A549 (cell line): ENCODE measurements around the gene MRPL23. TPM values are rescaled to one million over a fixed set of nuclear protein-coding genes. Genes with fewer than 3 reads are reported as not detected.

Source experiments
- ATAC-seq, 2 experiments: fragments of 200-7000 bp in 1 of 2; fragments of >200 bp in 1 of 2; cut with Nextera tagmentation in 1 of 2; cut with Tn5 transposase in 1 of 2; 3 replicates each; pipeline versions ENCODE4 v1.8.0 to v1.9.1; 2018 to 2020; ENCODE audit warnings: mild to moderate bottlenecking in 1 of 2, moderate library complexity in 1 of 2
- CTCF ChIA-PET: fragments of 300-600 bp; sonication (Branson Sonifier 250); formaldehyde crosslinking; extraction: SDS; loops from one replicate; lab custom pipeline; 2021; ENCODE audit warnings: antibody characterized with exemption, inconsistent platforms; lab: Yijun Ruan, JAX
- POLR2A ChIA-PET: fragments of 350-600 bp; formaldehyde crosslinking; extraction: SDS; loops from one replicate; lab custom pipeline; 2021; ENCODE audit warnings: antibody characterized with exemption, inconsistent platforms; lab: Yijun Ruan, JAX
- DNase-seq, 2 experiments: peaks; one replicate each; pipeline versions ENCODE4 v3.0.0 to v3.0.0-alpha.2; 2011 to 2016; ENCODE audit warnings: low read depth in 1 of 2, low spot score in 1 of 2
- FAIRE-seq: peaks from 2 replicates; lab custom pipeline; 2011; peaks lifted over from hg19 to GRCh38; lab: Jason Lieb, UNC
- H3K27ac ChIP-seq, 2 experiments: fragments of >200 bp; sonication (Bioruptor Twin); formaldehyde crosslinking; 3 replicates each; pipeline ENCODE4 v1.5.1; 2016 to 2017
- H3K4me1 ChIP-seq: fragments of >200 bp; sonication (Bioruptor Twin); formaldehyde crosslinking; 3 replicates; pipeline ENCODE4 v1.6.1; 2016
- H3K4me2 ChIP-seq: fragments of >200 bp; sonication (Bioruptor Twin); formaldehyde crosslinking; 3 replicates; pipeline ENCODE4 v1.6.1; 2016
- H3K4me3 ChIP-seq: fragments of >200 bp; sonication (Bioruptor Twin); formaldehyde crosslinking; 3 replicates; pipeline ENCODE4 v1.5.1; 2016
- H3K9me3 ChIP-seq: fragments of >200 bp; sonication (Bioruptor Twin); formaldehyde crosslinking; 3 replicates; pipeline ENCODE4 v1.6.1; 2016
- BHLHE40 ChIP-seq: IDR thresholded peaks from 2 replicates; pipeline ENCODE4 v1.6.1; 2012; ENCODE audit warnings: low read depth, low read length, inconsistent platforms
- CBX2 ChIP-seq: fragments of 200-600 bp; sonication (generic); IDR thresholded peaks from 2 replicates; pipeline ENCODE4 v1.6.1; 2016; ENCODE audit warnings: low read depth, mild to moderate bottlenecking, borderline replicate concordance
- CHD2 ChIP-seq: fragments of 150-350 bp; IDR thresholded peaks from 2 replicates; pipeline ENCODE4 v1.6.1; 2014; ENCODE audit warnings: low read length; ENCODE audit not compliant: partially characterized antibody
- EHF ChIP-seq: fragments of 250-450 bp; sonication (Bioruptor Pico); IDR thresholded peaks from 2 replicates; pipeline ENCODE4 v1.5.0; 2020; ENCODE audit warnings: mild to moderate bottlenecking
- FOXS1 ChIP-seq: fragments of 250-450 bp; sonication (Bioruptor Pico); IDR thresholded peaks from 2 replicates; pipeline ENCODE4 v1.5.0; 2020; ENCODE audit warnings: mild to moderate bottlenecking, moderate library complexity
- GATA3 ChIP-seq: IDR thresholded peaks from 2 replicates; pipeline ENCODE4 v1.6.1; 2012; ENCODE audit warnings: borderline replicate concordance
- HOXA7 ChIP-seq: fragments of 250-450 bp; sonication (Bioruptor Pico); IDR thresholded peaks from 2 replicates; pipeline ENCODE4 v1.5.0; 2020; ENCODE audit warnings: mild to moderate bottlenecking, moderate library complexity
- HOXB13 ChIP-seq: fragments of 250-450 bp; sonication (Bioruptor Pico); IDR thresholded peaks from 2 replicates; pipeline ENCODE4 v1.5.0; 2020; ENCODE audit warnings: low read depth, mild to moderate bottlenecking, moderate library complexity
- HOXB5 ChIP-seq: fragments of 250-450 bp; sonication (Bioruptor Pico); IDR thresholded peaks from 2 replicates; pipeline ENCODE4 v1.5.0; 2020; ENCODE audit warnings: mild to moderate bottlenecking, moderate library complexity
- JUNB ChIP-seq: fragments of >200 bp; sonication (Bioruptor Twin); formaldehyde crosslinking; IDR thresholded peaks from 2 replicates; pipeline ENCODE4 v1.6.1; 2016
- NFE2L2 ChIP-seq: fragments of 150-350 bp; conservative IDR thresholded peaks from 2 replicates; pipeline ENCODE4 v1.6.1; 2014; ENCODE audit warnings: low read length
- NPAS2 ChIP-seq: fragments of 250-450 bp; sonication (Bioruptor Pico); IDR thresholded peaks from 2 replicates; pipeline ENCODE4 v1.8.0; 2022; ENCODE audit warnings: mild to moderate bottlenecking, moderate library complexity, borderline replicate concordance
- POLR2A ChIP-seq: IDR thresholded peaks from 2 replicates; pipeline ENCODE4 v1.6.1; 2012; ENCODE audit warnings: mild to moderate bottlenecking, low read length
- POLR2AphosphoS2 ChIP-seq: conservative IDR thresholded peaks from 2 replicates; pipeline ENCODE4 v1.6.1; 2012; ENCODE audit warnings: low read length, improper control_type of control experiment, inconsistent platforms
- RCOR1 ChIP-seq: fragments of 150-350 bp; IDR thresholded peaks from 2 replicates; pipeline ENCODE4 v1.6.1; 2014; ENCODE audit warnings: antibody characterized with exemption, low read length, low read depth
- RFX5 ChIP-seq: fragments of 450-650 bp; IDR thresholded peaks from 2 replicates; pipeline ENCODE4 v1.7.1; 2014; ENCODE audit warnings: antibody characterized with exemption, mild to moderate bottlenecking, moderate library complexity
- WGBS: methylation state at CpG from one replicate; pipeline ENCODE4 v1.1.6; 2017; ENCODE audit errors: missing lambda C conversion rate; 5-methylcytosine and 5-hydroxymethylcytosine counted together
- polyA plus RNA-seq, 4 experiments: library from polyadenylated mRNA; depleted of rRNA in 3 of 4; stranded (reverse); fragments of >200 nt; fragmentation: RNase III in 1 of 4; extraction: RNeasy Plus Mini Kit Qiagen cat#74134 plus additional on column Dnase treatment in 1 of 4; gene quantifications; 2 replicates in 3 of 4; 3 replicates in 1 of 4; pipeline ENCODE4 v1.2.3, GENCODE V29; 2011 to 2017
- TF ChIP-seq, protein P1 (sequence below): fragments of >200 bp; sonication (Bioruptor Twin); formaldehyde crosslinking; IDR thresholded peaks from 3 replicates; pipeline ENCODE4 v1.5.1; 2016
- TF ChIP-seq, protein P2 (sequence below): fragments of >200 bp; sonication (Bioruptor Twin); formaldehyde crosslinking; IDR thresholded peaks from 3 replicates; pipeline ENCODE4 v1.6.1; 2016
- TF ChIP-seq, protein P3 (sequence below): fragments of 450-650 bp; IDR thresholded peaks from 2 replicates; pipeline ENCODE4 v1.6.1; 2014; ENCODE audit warnings: antibody characterized with exemption
- TF ChIP-seq, protein P4 (sequence below): fragments of 250-450 bp; sonication (Bioruptor Pico); IDR thresholded peaks from 2 replicates; pipeline ENCODE4 v1.5.0; 2021; ENCODE audit warnings: mild to moderate bottlenecking, moderate library complexity, borderline replicate concordance

The MRPL23 gene
- polyA plus RNA-seq, 2 of the 4 experiments (the other 2 are of a cell fraction): 77.7 to 160 TPM

DNA sequence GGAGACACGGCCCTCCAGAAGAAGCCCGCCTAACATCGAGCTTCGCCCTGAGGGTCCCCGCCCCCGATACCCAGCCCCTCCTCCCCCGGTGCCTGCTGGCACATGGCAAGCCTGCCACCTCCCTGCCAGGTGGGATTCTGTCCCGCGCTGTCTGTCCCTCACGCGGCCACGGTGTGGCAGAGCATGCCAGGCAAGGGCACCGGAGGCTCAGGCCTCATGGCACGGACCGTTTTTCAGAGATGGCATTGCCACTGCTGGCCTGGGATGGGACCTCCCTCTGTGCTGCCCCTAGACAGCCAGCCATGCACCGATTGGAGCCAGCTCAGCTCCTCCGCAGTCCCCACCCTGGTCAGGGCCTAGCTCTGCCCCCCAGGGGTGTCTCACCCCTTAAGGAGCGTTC, 19.4 kb downstream of the MRPL23 start:
- POLR2A ChIA-PET: no interaction called here
- Histone ChIP-seq H3K4me3 (no peak overlapping the region), H3K27ac (no peak overlapping the region), H3K4me1 (no peaks in the 10 kb centered on the region), H3K9me3 (no peaks in the 10 kb centered on the region)
- ATAC-seq (no peak), DNase-seq (no peak)
- WGBS: no CpG with 5 or more reads among the region's 18 CpGs
- CTCF ChIA-PET: interaction anchor here (0.7 to 28.2 kb wide), 9 partner anchors 10 to 314 kb away, joined by 3 to 554 read pairs (median 5); no protein-coding TSS in a partner anchor
- TF ChIP-seq, protein P1, sequence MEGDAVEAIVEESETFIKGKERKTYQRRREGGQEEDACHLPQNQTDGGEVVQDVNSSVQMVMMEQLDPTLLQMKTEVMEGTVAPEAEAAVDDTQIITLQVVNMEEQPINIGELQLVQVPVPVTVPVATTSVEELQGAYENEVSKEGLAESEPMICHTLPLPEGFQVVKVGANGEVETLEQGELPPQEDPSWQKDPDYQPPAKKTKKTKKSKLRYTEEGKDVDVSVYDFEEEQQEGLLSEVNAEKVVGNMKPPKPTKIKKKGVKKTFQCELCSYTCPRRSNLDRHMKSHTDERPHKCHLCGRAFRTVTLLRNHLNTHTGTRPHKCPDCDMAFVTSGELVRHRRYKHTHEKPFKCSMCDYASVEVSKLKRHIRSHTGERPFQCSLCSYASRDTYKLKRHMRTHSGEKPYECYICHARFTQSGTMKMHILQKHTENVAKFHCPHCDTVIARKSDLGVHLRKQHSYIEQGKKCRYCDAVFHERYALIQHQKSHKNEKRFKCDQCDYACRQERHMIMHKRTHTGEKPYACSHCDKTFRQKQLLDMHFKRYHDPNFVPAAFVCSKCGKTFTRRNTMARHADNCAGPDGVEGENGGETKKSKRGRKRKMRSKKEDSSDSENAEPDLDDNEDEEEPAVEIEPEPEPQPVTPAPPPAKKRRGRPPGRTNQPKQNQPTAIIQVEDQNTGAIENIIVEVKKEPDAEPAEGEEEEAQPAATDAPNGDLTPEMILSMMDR: no peak
- TF ChIP-seq CBX2 (no peak), FOXS1 (no peak), HOXB5 (CRISPR knock-in tag) (no peak), RCOR1 (no peak), CHD2 (no peak), BHLHE40 (no peak)
- TF ChIP-seq, protein P2, sequence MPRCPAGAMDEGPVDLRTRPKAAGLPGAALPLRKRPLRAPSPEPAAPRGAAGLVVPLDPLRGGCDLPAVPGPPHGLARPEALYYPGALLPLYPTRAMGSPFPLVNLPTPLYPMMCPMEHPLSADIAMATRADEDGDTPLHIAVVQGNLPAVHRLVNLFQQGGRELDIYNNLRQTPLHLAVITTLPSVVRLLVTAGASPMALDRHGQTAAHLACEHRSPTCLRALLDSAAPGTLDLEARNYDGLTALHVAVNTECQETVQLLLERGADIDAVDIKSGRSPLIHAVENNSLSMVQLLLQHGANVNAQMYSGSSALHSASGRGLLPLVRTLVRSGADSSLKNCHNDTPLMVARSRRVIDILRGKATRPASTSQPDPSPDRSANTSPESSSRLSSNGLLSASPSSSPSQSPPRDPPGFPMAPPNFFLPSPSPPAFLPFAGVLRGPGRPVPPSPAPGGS: no peak
- TF ChIP-seq, protein P3, sequence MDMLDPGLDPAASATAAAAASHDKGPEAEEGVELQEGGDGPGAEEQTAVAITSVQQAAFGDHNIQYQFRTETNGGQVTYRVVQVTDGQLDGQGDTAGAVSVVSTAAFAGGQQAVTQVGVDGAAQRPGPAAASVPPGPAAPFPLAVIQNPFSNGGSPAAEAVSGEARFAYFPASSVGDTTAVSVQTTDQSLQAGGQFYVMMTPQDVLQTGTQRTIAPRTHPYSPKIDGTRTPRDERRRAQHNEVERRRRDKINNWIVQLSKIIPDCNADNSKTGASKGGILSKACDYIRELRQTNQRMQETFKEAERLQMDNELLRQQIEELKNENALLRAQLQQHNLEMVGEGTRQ: no peak
- TF ChIP-seq, all 56 proteins: peak for 0
- FAIRE-seq: no peak
- no peak overlapping the region for H3K4me2 ChIP-seq

DNA sequence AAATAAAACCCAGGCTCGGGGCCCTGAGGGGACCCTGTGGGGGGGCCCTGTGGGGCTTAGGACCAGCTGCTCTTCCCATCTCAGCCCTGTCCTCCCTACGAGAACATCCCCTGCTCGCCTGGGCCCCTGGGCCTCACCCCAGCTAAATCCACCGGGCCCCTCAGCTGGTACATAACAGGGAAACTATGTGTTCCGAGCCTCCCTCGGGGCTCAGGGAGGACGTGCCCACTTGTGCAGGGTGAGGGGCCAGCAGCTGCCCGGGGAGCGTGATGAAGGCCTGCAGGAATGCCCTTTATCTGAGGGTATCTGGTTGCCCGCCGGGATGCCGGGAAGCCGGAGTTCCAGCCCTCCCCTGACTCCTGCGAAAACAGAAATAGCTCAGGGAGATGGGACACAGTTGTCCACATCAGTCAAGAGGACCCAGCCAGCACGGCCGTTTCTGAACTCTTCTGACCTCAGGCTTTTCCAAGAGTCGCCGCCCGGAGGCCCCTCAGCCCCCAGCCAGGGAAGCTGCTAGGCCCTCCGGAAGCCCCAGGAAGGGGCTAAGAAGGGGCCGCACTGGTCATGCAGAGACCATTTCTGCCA, 20.6 kb downstream of the MRPL23 start:
- POLR2A ChIA-PET: no interaction called here

More for the DNA sequence above, 20.6 kb downstream of the MRPL23 start:
- FAIRE-seq (no peak), DNase-seq (no peak), ATAC-seq (no peak)
- CTCF ChIA-PET: interaction anchor here (0.6 to 28.2 kb wide), 17 partner anchors 10 to 1645 kb away, joined by 3 to 554 read pairs (median 3); no protein-coding TSS in a partner anchor
- TF ChIP-seq RFX5 (no peak), RCOR1 (no peak), NPAS2 (CRISPR knock-in tag) (no peak), GATA3 (no peak), POLR2A (no peak), NFE2L2 (no peak), HOXB13 (CRISPR knock-in tag) (no peak), EHF (no peak), POLR2AphosphoS2 (no peak), HOXA7 (no peak), JUNB (no peak)
- TF ChIP-seq, protein P1: no peak
- TF ChIP-seq, protein P4, sequence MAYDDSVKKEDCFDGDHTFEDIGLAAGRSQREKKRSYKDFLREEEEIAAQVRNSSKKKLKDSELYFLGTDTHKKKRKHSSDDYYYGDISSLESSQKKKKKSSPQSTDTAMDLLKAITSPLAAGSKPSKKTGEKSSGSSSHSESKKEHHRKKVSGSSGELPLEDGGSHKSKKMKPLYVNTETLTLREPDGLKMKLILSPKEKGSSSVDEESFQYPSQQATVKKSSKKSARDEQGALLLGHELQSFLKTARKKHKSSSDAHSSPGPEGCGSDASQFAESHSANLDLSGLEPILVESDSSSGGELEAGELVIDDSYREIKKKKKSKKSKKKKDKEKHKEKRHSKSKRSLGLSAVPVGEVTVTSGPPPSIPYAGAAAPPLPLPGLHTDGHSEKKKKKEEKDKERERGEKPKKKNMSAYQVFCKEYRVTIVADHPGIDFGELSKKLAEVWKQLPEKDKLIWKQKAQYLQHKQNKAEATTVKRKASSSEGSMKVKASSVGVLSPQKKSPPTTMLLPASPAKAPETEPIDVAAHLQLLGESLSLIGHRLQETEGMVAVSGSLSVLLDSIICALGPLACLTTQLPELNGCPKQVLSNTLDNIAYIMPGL (CRISPR knock-in tag): no peak
- no CpG with 5 or more reads among the region's 21 CpGs for WGBS
- Histone ChIP-seq H3K4me2 (no peak overlapping the region), H3K4me1 (no peaks in the 10 kb centered on the region), H3K9me3 (no peaks in the 10 kb centered on the region), H3K27ac (no peak overlapping the region), H3K4me3 (no peak overlapping the region)
